ENCODE measurements around the gene SDR9C7. TPM values are rescaled to one million over a fixed set of nuclear protein-coding genes. Genes with fewer than 3 reads are reported as not detected.
"Not testable (repeated sequence)": the region's sequence is repeated elsewhere in the genome, so short reads cannot be mapped to it uniquely, and the experiment has no call there.

SDR9C7 gene
- total RNA-seq: not detected
- polyA plus RNA-seq (2013, experiment 1 of 2): not detected
- polyA plus RNA-seq (2013, experiment 2 of 2): not detected
- 0 to 0.18 (median 0) reads per million in 172 experiments for total RNA-seq

GRCh38 chr12:56933826-56934625, at the start of gene SDR9C7:
Gene SDR9C7 (minus strand): TSS chr12:56934408. CDS start chr12:56934261, 147 bp downstream.
- Histone ChIP-seq H3K27me3 (ENCODE audit: control insufficient read depth in 1 of 2, insufficient read depth in 2 of 2, low read length in 2 of 2) (no peaks in the 10 kb centered on the region), H3K9me3 (ENCODE audit: control insufficient read depth in 1 of 2, insufficient read depth in 1 of 2, low read length in 2 of 2) (no peaks in the 10 kb centered on the region), H3K4me1 (ENCODE audit: insufficient read depth, low read length) (peaks cover 7% of the 10 kb centered on the region), H3K36me3 (ENCODE audit: insufficient read depth, low read length) (no peaks in the 10 kb centered on the region), H3K27ac (ENCODE audit: low read depth in 1 of 2, low read length in 2 of 2) (no peak within 1 kb of the TSS), H3K4me3 (ENCODE audit: low read length) (no peak within 1 kb of the TSS)
- H3K36me3 Mint-ChIP-seq (ENCODE audit: low read depth): no peaks in the 10 kb centered on the region
- ChIA-PET POLR2A (no interaction called here), CTCF (no interaction called here)
- TF ChIP-seq, protein P1, sequence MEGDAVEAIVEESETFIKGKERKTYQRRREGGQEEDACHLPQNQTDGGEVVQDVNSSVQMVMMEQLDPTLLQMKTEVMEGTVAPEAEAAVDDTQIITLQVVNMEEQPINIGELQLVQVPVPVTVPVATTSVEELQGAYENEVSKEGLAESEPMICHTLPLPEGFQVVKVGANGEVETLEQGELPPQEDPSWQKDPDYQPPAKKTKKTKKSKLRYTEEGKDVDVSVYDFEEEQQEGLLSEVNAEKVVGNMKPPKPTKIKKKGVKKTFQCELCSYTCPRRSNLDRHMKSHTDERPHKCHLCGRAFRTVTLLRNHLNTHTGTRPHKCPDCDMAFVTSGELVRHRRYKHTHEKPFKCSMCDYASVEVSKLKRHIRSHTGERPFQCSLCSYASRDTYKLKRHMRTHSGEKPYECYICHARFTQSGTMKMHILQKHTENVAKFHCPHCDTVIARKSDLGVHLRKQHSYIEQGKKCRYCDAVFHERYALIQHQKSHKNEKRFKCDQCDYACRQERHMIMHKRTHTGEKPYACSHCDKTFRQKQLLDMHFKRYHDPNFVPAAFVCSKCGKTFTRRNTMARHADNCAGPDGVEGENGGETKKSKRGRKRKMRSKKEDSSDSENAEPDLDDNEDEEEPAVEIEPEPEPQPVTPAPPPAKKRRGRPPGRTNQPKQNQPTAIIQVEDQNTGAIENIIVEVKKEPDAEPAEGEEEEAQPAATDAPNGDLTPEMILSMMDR (IDR thresholded peaks at IDR 0.05): no peak
- DNase-seq (no peak), ATAC-seq (ENCODE audit: poor library complexity) (no peak)
- no peaks in the 10 kb centered on the region for H3K9me3 Mint-ChIP-seq
- H3K4me3 Mint-ChIP-seq: no peak within 1 kb of the TSS
- intact Hi-C loops (cut with DNase I, micrococcal nuclease): no loop called here
- no peak within 1 kb of the TSS for H3K27ac Mint-ChIP-seq
- no peaks in the 10 kb centered on the region for H3K27me3 Mint-ChIP-seq
- peaks cover 9% of the 10 kb centered on the region for H3K4me1 Mint-ChIP-seq (ENCODE audit: low read depth)

GRCh38 chr12:56983386-56983785, 49.2 kb upstream of the SDR9C7 start:
- TF ChIP-seq, protein P1 (IDR thresholded peaks at IDR 0.05): no peak
- Mint-ChIP-seq H3K36me3 (ENCODE audit: low read depth) (no peaks in the 10 kb centered on the region), H3K27ac (no peak overlapping the region), H3K4me3 (no peak overlapping the region), H3K4me1 (ENCODE audit: low read depth) (peaks cover 7% of the 10 kb centered on the region), H3K9me3 (no peaks in the 10 kb centered on the region), H3K27me3 (no peaks in the 10 kb centered on the region)
- Histone ChIP-seq H3K27ac (ENCODE audit: low read depth in 1 of 2, low read length in 2 of 2) (no peak overlapping the region), H3K4me3 (ENCODE audit: low read length) (no peak overlapping the region), H3K27me3 (ENCODE audit: control insufficient read depth in 1 of 2, insufficient read depth in 2 of 2, low read length in 2 of 2) (no peaks in the 10 kb centered on the region), H3K4me1 (ENCODE audit: insufficient read depth, low read length) (peaks cover 7% of the 10 kb centered on the region), H3K36me3 (ENCODE audit: insufficient read depth, low read length) (no peaks in the 10 kb centered on the region), H3K9me3 (ENCODE audit: control insufficient read depth in 1 of 2, insufficient read depth in 1 of 2, low read length in 2 of 2) (no peaks in the 10 kb centered on the region)
- ATAC-seq (ENCODE audit: poor library complexity) (no peak), DNase-seq (no peak)
- CTCF ChIA-PET: no interaction called here
- intact Hi-C loops (cut with DNase I, micrococcal nuclease): no loop called here
- POLR2A ChIA-PET: no interaction called here

GRCh38 chr12:56982578-56983236, 48.5 kb upstream of the SDR9C7 start:
- H3K36me3 Mint-ChIP-seq (ENCODE audit: low read depth); H3K4me3 ChIP-seq (ENCODE audit: low read length); H3K4me1 Mint-ChIP-seq (ENCODE audit: low read depth); H3K36me3 ChIP-seq (ENCODE audit: insufficient read depth, low read length); DNase-seq; CTCF ChIA-PET; intact Hi-C loops (cut with DNase I, micrococcal nuclease); ATAC-seq (ENCODE audit: poor library complexity); H3K9me3 Mint-ChIP-seq; H3K4me1 ChIP-seq (ENCODE audit: insufficient read depth, low read length); H3K27ac Mint-ChIP-seq; POLR2A ChIA-PET; H3K9me3 ChIP-seq (ENCODE audit: control insufficient read depth in 1 of 2, insufficient read depth in 1 of 2, low read length in 2 of 2); H3K27me3 Mint-ChIP-seq; H3K27me3 ChIP-seq (ENCODE audit: control insufficient read depth in 1 of 2, insufficient read depth in 2 of 2, low read length in 2 of 2); H3K27ac ChIP-seq (ENCODE audit: low read depth in 1 of 2, low read length in 2 of 2); H3K4me3 Mint-ChIP-seq: not testable (repeated sequence)

Data from CD4-positive, alpha-beta T cell (primary cell).